ENCODE results near the gene FLNC. TPM values are rescaled to one million over a fixed set of nuclear protein-coding genes. Genes with fewer than 3 reads are reported as not detected.

FLNC gene
- total RNA-seq, 4 donors from 2014 or later = 16.5 to 126 (median 105) TPM

- TF ChIP-seq CTCF (IDR thresholded peaks at IDR 0.05) (no peak), POLR2A (IDR thresholded peaks at IDR 0.05) (no peak)
- DNase-seq = no peak
- H3K27me3 ChIP-seq = peaks cover 0 to 2% of the 10 kb centered on the region in 2 donors
- H3K27ac ChIP-seq = no peak overlapping the region
- no peak overlapping the region for H3K4me3 ChIP-seq
- intact Hi-C loops (cut with DNase I; ENCODE audit: low total_unique reads) = no loop called here
- no peaks in the 10 kb centered on the region for H3K36me3 ChIP-seq
- no peaks in the 10 kb centered on the region for H3K4me1 ChIP-seq
- H3K9me3 ChIP-seq = no peaks in the 10 kb centered on the region
These were observed 76.0 kb downstream of the FLNC start for GRCh38 chr7:128906001-128906765.

- intact Hi-C loops (cut with DNase I; ENCODE audit: low total_unique reads) = no loop called here
- no peaks in the 10 kb centered on the region for H3K9me3 ChIP-seq
- no peaks in the 10 kb centered on the region for H3K36me3 ChIP-seq
- DNase-seq = no peak
- H3K4me3 ChIP-seq = no peak overlapping the region
- H3K4me1 ChIP-seq = no peaks in the 10 kb centered on the region
- no peak overlapping the region for H3K27ac ChIP-seq
- no peak for TF ChIP-seq CTCF (IDR thresholded peaks at IDR 0.05)
- TF ChIP-seq POLR2A (IDR thresholded peaks at IDR 0.05) = no peak
- H3K27me3 ChIP-seq = peaks cover 0 to 2% of the 10 kb centered on the region in 2 donors
These were observed 76.8 kb downstream of the FLNC start for GRCh38 chr7:128906766-128907559.

Other genes starting within 250 kb of the FLNC start
- gene GARIN1A, start 158.1 kb upstream of the FLNC start, total RNA-seq = 1 to 10 TPM in 1 of 4 donors, under 1 TPM in 1, not detected in 2; 0.35 to 6.6 TPM
- gene CALU, start 91.0 kb upstream of the FLNC start, total RNA-seq = 100 to 1,000 TPM in 3 of 4 donors, 10 to 100 TPM in 1; 83.0 to 334 (median 108) TPM
- gene OPN1SW, start 54.6 kb upstream of the FLNC start, total RNA-seq = not detected
- 10 to 100 TPM; 11.5 to 26.4 (median 14.8) TPM for gene CCDC136, start 38.4 kb upstream of the FLNC start, total RNA-seq
- gene ATP6V1F, start 32.5 kb downstream of the FLNC start, total RNA-seq = 100 to 1,000 TPM in 1 of 4 donors, 10 to 100 TPM in 3; 31.2 to 137 (median 61.3) TPM
- gene KCP, start 80.3 kb downstream of the FLNC start, total RNA-seq = 1 to 10 TPM in 1 of 4 donors, under 1 TPM in 1, not detected in 2; 0.18 to 3.5 TPM
- gene IRF5, start 107.5 kb downstream of the FLNC start, total RNA-seq = 10 to 100 TPM in 1 of 4 donors, 1 to 10 TPM in 3; 2.0 to 52.5 (median 4.5) TPM
- gene TNPO3, start 224.7 kb downstream of the FLNC start, total RNA-seq = 10 to 100 TPM; 14.6 to 57.9 (median 31.9) TPM

Data from uterus (tissue), 4 donors.